OCI-LY7 (cell line): Measurements from ENCODE around the gene MCM3. TPM values are rescaled to one million over a fixed set of nuclear protein-coding genes. Genes with fewer than 3 reads are reported as not detected.

Experiments used
- BruUV-seq: library from RNA; stranded (reverse); fragments of 400-500 nt; replicated peaks from 2 replicates; lab custom pipeline; 2021; lab: Mats Ljungman, UMichigan
- CTCF ChIA-PET: fragments of 300-600 bp; sonication (Branson Sonifier 250); formaldehyde crosslinking; loops from one replicate; lab custom pipeline; 2022; ENCODE audit warnings: antibody characterized with exemption; ENCODE audit not compliant: unreplicated experiment; lab: Charles Lee
- POLR2A ChIA-PET: fragments of 300-600 bp; sonication (Branson Sonifier 250); formaldehyde crosslinking; loops from one replicate; lab custom pipeline; 2022; ENCODE audit warnings: antibody characterized with exemption; lab: Charles Lee
- DNase-seq: peaks from one replicate; pipeline ENCODE4 v3.0.0-alpha.2; 2015; ENCODE audit warnings: low spot score
- H2AFZ ChIP-seq: fragments of 200-600 bp; sonication (generic), shearing (Covaris generic); 2 replicates; pipeline ENCODE4 v1.6.1; 2014; ENCODE audit warnings: mild to moderate bottlenecking, antibody characterized with exemption, low read length, moderate library complexity
- H3K27ac ChIP-seq: fragments of 200-600 bp; sonication (generic); 2 replicates; pipeline ENCODE4 v1.5.1; 2014; ENCODE audit warnings: mixed run types, low read depth, mild to moderate bottlenecking, moderate library complexity, low read length, inconsistent platforms; ENCODE audit not compliant: poor library complexity, severe bottlenecking
- H3K36me3 ChIP-seq: fragments of 200-600 bp; sonication (generic); 2 replicates; pipeline ENCODE4 v1.6.1; 2014; ENCODE audit warnings: mild to moderate bottlenecking, antibody characterized with exemption, low read length, moderate library complexity, mixed read lengths; ENCODE audit not compliant: insufficient read depth
- H3K4me1 ChIP-seq: fragments of 200-600 bp; sonication (generic); 2 replicates; pipeline ENCODE4 v1.5.1; 2014; ENCODE audit warnings: mild to moderate bottlenecking, low read length; ENCODE audit not compliant: insufficient read depth, poor library complexity, severe bottlenecking
- H3K4me2 ChIP-seq: fragments of 200-600 bp; sonication (generic); 2 replicates; pipeline ENCODE4 v1.6.1; 2014; ENCODE audit warnings: mild to moderate bottlenecking, low read length
- H3K4me3 ChIP-seq: fragments of 200-600 bp; sonication (generic); 2 replicates; pipeline ENCODE4 v1.5.1; 2014; ENCODE audit warnings: mild to moderate bottlenecking, low read depth, low read length; ENCODE audit not compliant: poor library complexity, severe bottlenecking
- H3K79me2 ChIP-seq: fragments of 200-600 bp; sonication (generic); 2 replicates; pipeline ENCODE4 v1.6.1; 2016; ENCODE audit warnings: low read depth, mild to moderate bottlenecking, low read length, moderate library complexity, mixed read lengths; ENCODE audit not compliant: insufficient read depth
- H3K9me2 ChIP-seq: fragments of 200-600 bp; sonication (generic); 2 replicates; pipeline ENCODE4 v1.6.1; 2016; ENCODE audit warnings: mild to moderate bottlenecking, low read length, mixed read lengths; ENCODE audit not compliant: insufficient read depth
- H3K9me3 ChIP-seq: fragments of 200-600 bp; sonication (generic); 2 replicates; pipeline ENCODE4 v1.6.1; 2014; ENCODE audit warnings: mild to moderate bottlenecking, mixed run types, low read length, mixed read lengths
- H4K20me1 ChIP-seq: fragments of 200-600 bp; sonication (generic); 2 replicates; pipeline ENCODE4 v1.6.1; 2014; ENCODE audit warnings: mild to moderate bottlenecking, antibody characterized with exemption, low read length, moderate library complexity, mixed read lengths; ENCODE audit not compliant: insufficient read depth
- CTCF ChIP-seq: fragments of 200-600 bp; sonication (generic); conservative IDR thresholded peaks from 2 replicates; pipeline ENCODE4 v1.5.1; 2014; ENCODE audit warnings: mild to moderate bottlenecking, antibody characterized with exemption, low read length, moderate library complexity, mixed read lengths
- EZH2phosphoT487 ChIP-seq: fragments of 200-600 bp; sonication (generic); IDR thresholded peaks from 2 replicates; pipeline ENCODE4 v1.6.1; 2018; ENCODE audit warnings: low read depth, borderline replicate concordance, mild to moderate bottlenecking, mixed run types, antibody characterized with exemption, low read length, moderate library complexity, mixed read lengths
- intact Hi-C: fragments of 100-400 bp; cut with micrococcal nuclease; formaldehyde crosslinking; loops from one replicate; pipeline ENCODE4 v1.10.0; 2022; ENCODE audit not compliant: unreplicated experiment
- total RNA-seq, 2 experiments: library from RNA; depleted of rRNA in 1 of 2; stranded (reverse); fragments of >200 nt in 1 of 2; shearing (Covaris generic) in 1 of 2; gene quantifications; 2 replicates each; pipeline ENCODE4 v1.2.3, GENCODE V29; 2014 to 2022

MCM3 gene
- total RNA-seq, 2 experiments from 2014 or later = 272 to 295 TPM

- Histone ChIP-seq H4K20me1 (peaks cover 36% of the 10 kb centered on the region), H3K79me2 (peaks cover 70% of the 10 kb centered on the region), H3K4me1 (peaks cover 67% of the 10 kb centered on the region), H3K36me3 (peaks cover 62% of the 10 kb centered on the region), H3K4me3 (peak overlapping the region; percentile 85), H3K27ac (peak overlapping the region; percentile 72), H3K4me2 (peak overlapping the region; percentile 88), H3K9me2 (no peaks in the 10 kb centered on the region), H3K9me3 (no peaks in the 10 kb centered on the region), H2AFZ (no peak overlapping the region)
- no peak for TF ChIP-seq CTCF
- intact Hi-C loops = loop anchor here (2.0 kb wide), 1 partner anchor 14 kb away; no protein-coding TSS in a partner anchor
- CTCF ChIA-PET = interaction anchor here (0.6 to 1.6 kb wide), 3 partner anchors 11 to 267 kb away, joined by 3 to 4 read pairs (median 4); no protein-coding TSS in a partner anchor
- no peak for DNase-seq
- no TSS peak for BruUV-seq
- POLR2A ChIA-PET = interaction anchor here (0.6 to 8.9 kb wide), 23 partner anchors 10 to 1953 kb away, joined by 3 to 122 read pairs (median 5); partner anchors contain the start of gene PAQR8
Observed at GRCh38 chr6:52283111-52283510, 1.4 kb downstream of the MCM3 start.

GRCh38 chr6:52276130-52276529 lies 8.4 kb downstream of the MCM3 start:
- CTCF ChIA-PET = no interaction called here

More at GRCh38 chr6:52276130-52276529, 8.4 kb downstream of the MCM3 start:
- TF ChIP-seq CTCF = no peak
- TF ChIP-seq EZH2phosphoT487 = no peak
- H2AFZ ChIP-seq = no peak overlapping the region
- no peak for DNase-seq
- intact Hi-C loops = no loop called here
- H4K20me1 ChIP-seq = peaks cover 27% of the 10 kb centered on the region
- no TSS peak for BruUV-seq
- H3K27ac ChIP-seq = no peak overlapping the region
- H3K79me2 ChIP-seq = peaks cover 62% of the 10 kb centered on the region
- peaks cover 26% of the 10 kb centered on the region for H3K4me1 ChIP-seq
- H3K4me2 ChIP-seq = no peak overlapping the region
- H3K9me3 ChIP-seq = no peaks in the 10 kb centered on the region
- no peak overlapping the region for H3K4me3 ChIP-seq
- peaks cover 100% of the 10 kb centered on the region for H3K36me3 ChIP-seq
- POLR2A ChIA-PET = interaction anchor here (0.7 kb wide), 1 partner anchor 125 kb away, joined by 3 read pairs; no protein-coding TSS in a partner anchor
- H3K9me2 ChIP-seq = no peaks in the 10 kb centered on the region
